ENCODE data around the gene ERI3.

GRCh38 chr1:44346878-44347277 is 8.2 kb downstream of the ERI3 start:
- TF ChIP-seq CTCF (IDR thresholded peaks at IDR 0.05; ENCODE audit: insufficient read depth, low read depth, low read length) (no peak), EZH2 (IDR thresholded peaks at IDR 0.05; ENCODE audit: insufficient read depth, low read length) (no peak)
